Measurements from ENCODE around the gene MAMDC2. TPM values are rescaled to one million over a fixed set of nuclear protein-coding genes. Genes with fewer than 3 reads are reported as not detected.

MAMDC2 gene
- total RNA-seq, 4 donors from 2014 or later = 15.8 to 19.6 (median 18.4) TPM

DNA sequence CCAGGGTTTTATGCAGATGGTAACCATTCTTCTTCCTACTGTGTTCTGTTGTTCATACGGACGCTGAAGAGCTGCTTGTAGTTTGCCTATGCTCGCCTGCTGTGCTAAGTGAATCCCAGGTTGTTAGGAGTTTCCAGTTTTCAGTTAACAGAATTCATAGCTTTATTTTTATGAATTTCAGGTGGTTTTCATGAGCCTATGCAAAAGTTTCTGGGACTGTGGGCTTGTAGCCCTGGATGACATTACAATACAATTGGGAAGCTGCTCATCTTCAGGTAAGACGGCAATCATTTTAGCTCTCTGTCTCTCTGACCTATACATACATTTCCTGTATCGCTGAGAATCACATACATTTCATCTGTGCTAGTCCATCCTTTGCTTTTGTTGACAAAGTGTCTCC is 124.9 kb downstream of the MAMDC2 start:
- H3K4me3 ChIP-seq (replicated peaks in 1 of 3) = no peak overlapping the region
- no peaks in the 10 kb centered on the region for H3K4me1 ChIP-seq
- TF ChIP-seq, protein P1, sequence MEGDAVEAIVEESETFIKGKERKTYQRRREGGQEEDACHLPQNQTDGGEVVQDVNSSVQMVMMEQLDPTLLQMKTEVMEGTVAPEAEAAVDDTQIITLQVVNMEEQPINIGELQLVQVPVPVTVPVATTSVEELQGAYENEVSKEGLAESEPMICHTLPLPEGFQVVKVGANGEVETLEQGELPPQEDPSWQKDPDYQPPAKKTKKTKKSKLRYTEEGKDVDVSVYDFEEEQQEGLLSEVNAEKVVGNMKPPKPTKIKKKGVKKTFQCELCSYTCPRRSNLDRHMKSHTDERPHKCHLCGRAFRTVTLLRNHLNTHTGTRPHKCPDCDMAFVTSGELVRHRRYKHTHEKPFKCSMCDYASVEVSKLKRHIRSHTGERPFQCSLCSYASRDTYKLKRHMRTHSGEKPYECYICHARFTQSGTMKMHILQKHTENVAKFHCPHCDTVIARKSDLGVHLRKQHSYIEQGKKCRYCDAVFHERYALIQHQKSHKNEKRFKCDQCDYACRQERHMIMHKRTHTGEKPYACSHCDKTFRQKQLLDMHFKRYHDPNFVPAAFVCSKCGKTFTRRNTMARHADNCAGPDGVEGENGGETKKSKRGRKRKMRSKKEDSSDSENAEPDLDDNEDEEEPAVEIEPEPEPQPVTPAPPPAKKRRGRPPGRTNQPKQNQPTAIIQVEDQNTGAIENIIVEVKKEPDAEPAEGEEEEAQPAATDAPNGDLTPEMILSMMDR (IDR thresholded peaks at IDR 0.05) = no peak
- TF ChIP-seq POLR2A (IDR thresholded peaks at IDR 0.05) = no peak
- WGBS, 2 donors = 93 to 95% methylated on average over 5 of the region's 5 CpGs
- no peak for DNase-seq
- no peaks in the 10 kb centered on the region for H3K36me3 ChIP-seq
- H3K9me3 ChIP-seq = no peaks in the 10 kb centered on the region
- intact Hi-C loops (cut with DNase I) = no loop called here
- no peaks in the 10 kb centered on the region for H3K27me3 ChIP-seq
- H3K27ac ChIP-seq = no peak overlapping the region

DNA sequence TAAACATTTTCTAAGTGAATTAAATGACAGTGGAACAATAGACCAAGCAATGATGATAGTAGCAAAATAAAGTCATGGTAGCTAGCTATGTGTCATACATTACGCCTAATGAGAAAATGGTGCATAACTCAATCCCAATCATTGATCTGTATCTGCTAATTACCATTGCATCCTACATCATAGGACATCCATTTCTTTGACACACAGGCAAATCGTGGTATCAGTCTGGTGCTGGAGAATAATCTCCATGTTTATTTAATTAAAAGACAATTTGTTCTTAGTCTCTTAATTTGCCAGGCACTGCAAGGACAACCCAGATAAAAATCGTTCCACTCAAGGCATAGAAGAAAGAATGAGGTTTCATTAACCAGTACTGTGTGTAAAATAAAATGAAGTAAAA is 125.6 kb downstream of the MAMDC2 start:
- no peak overlapping the region for H3K4me3 ChIP-seq (replicated peaks in 1 of 3)
- no peak overlapping the region for H3K27ac ChIP-seq
- H3K9me3 ChIP-seq = no peaks in the 10 kb centered on the region
- H3K36me3 ChIP-seq = no peaks in the 10 kb centered on the region
- H3K27me3 ChIP-seq = no peaks in the 10 kb centered on the region
- TF ChIP-seq, protein P1 (IDR thresholded peaks at IDR 0.05) = no peak
- TF ChIP-seq POLR2A (IDR thresholded peaks at IDR 0.05) = no peak
- DNase-seq = no peak
- 85 to 86% methylated on average over 3 of the region's 3 CpGs for WGBS, 2 donors
- no peaks in the 10 kb centered on the region for H3K4me1 ChIP-seq
- intact Hi-C loops (cut with DNase I) = no loop called here

- no peaks in the 10 kb centered on the region for H3K27me3 ChIP-seq
- no peak for DNase-seq
- TF ChIP-seq, protein P1 (IDR thresholded peaks at IDR 0.05) = no peak
- no peak for TF ChIP-seq POLR2A (IDR thresholded peaks at IDR 0.05)
- no peak overlapping the region for H3K27ac ChIP-seq
- no peaks in the 10 kb centered on the region for H3K36me3 ChIP-seq
- no peak overlapping the region for H3K4me3 ChIP-seq (replicated peaks in 1 of 3)
- no peaks in the 10 kb centered on the region for H3K9me3 ChIP-seq
- WGBS, 2 donors = 37 to 55% methylated on average over 6 to 7 of the region's 7 CpGs
- no peaks in the 10 kb centered on the region for H3K4me1 ChIP-seq
- intact Hi-C loops (cut with DNase I) = no loop called here
Measured at GRCh38 chr9:70170151-70170790, 126.6 kb downstream of the MAMDC2 start.

- Histone ChIP-seq H3K27ac (no peak overlapping the region), H3K4me1 (no peaks in the 10 kb centered on the region), H3K4me3 (replicated peaks in 1 of 3) (no peak overlapping the region), H3K36me3 (no peaks in the 10 kb centered on the region), H3K9me3 (no peaks in the 10 kb centered on the region), H3K27me3 (no peaks in the 10 kb centered on the region)
- intact Hi-C loops (cut with DNase I) = no loop called here
- 100% methylated on average over 1 of the region's 1 CpG for WGBS, 2 donors
- TF ChIP-seq POLR2A (IDR thresholded peaks at IDR 0.05) = no peak
- TF ChIP-seq, protein P1 (IDR thresholded peaks at IDR 0.05) = no peak
- DNase-seq = no peak
Measured at GRCh38 chr9:70172532-70172931, 128.9 kb downstream of the MAMDC2 start.

GRCh38 chr9:70177121-70177520 is 133.5 kb downstream of the MAMDC2 start:
- H3K36me3 ChIP-seq = no peaks in the 10 kb centered on the region
- H3K9me3 ChIP-seq = no peaks in the 10 kb centered on the region
- H3K4me3 ChIP-seq (replicated peaks in 1 of 3) = no peak overlapping the region
- TF ChIP-seq, protein P1 (IDR thresholded peaks at IDR 0.05) = no peak
- TF ChIP-seq POLR2A (IDR thresholded peaks at IDR 0.05) = no peak
- intact Hi-C loops (cut with DNase I) = no loop called here
- 93 to 100% methylated on average over 1 of the region's 1 CpG for WGBS, 2 donors
- H3K27me3 ChIP-seq = no peaks in the 10 kb centered on the region
- H3K27ac ChIP-seq = no peak overlapping the region
- no peak for DNase-seq
- H3K4me1 ChIP-seq = no peaks in the 10 kb centered on the region

Measured in thyroid gland (tissue), 4 donors.